ENCODE data around the gene NUP210L.
"Not testable (repeated sequence)": the region's sequence is repeated elsewhere in the genome, so short reads cannot be mapped to it uniquely, and the experiment has no call there.

DNA sequence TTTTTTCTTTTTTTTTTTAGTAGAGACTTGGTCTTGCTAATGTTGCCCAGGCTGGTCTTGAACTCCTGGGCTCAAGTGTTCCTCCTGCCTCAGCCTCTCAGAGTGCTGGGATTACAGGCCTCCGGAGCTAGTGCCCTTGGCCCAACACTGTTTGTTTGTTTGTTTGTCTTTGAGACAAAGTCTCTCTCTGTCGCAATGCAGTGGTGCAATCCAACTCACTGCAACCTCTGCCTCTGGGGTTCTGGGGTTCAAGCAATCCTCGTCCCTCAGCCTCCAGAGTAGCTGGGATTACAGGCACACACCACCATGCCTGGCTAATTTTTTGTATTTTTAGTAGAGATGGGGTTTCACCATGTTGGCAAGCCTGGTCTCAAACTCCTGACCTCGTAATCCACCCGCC is 7.4 kb downstream of the NUP210L start:
- TF ChIP-seq, protein P1, sequence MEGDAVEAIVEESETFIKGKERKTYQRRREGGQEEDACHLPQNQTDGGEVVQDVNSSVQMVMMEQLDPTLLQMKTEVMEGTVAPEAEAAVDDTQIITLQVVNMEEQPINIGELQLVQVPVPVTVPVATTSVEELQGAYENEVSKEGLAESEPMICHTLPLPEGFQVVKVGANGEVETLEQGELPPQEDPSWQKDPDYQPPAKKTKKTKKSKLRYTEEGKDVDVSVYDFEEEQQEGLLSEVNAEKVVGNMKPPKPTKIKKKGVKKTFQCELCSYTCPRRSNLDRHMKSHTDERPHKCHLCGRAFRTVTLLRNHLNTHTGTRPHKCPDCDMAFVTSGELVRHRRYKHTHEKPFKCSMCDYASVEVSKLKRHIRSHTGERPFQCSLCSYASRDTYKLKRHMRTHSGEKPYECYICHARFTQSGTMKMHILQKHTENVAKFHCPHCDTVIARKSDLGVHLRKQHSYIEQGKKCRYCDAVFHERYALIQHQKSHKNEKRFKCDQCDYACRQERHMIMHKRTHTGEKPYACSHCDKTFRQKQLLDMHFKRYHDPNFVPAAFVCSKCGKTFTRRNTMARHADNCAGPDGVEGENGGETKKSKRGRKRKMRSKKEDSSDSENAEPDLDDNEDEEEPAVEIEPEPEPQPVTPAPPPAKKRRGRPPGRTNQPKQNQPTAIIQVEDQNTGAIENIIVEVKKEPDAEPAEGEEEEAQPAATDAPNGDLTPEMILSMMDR (IDR thresholded peaks at IDR 0.05; ENCODE audit: insufficient read depth, low read length) = not testable (repeated sequence)
- TF ChIP-seq, protein P2, sequence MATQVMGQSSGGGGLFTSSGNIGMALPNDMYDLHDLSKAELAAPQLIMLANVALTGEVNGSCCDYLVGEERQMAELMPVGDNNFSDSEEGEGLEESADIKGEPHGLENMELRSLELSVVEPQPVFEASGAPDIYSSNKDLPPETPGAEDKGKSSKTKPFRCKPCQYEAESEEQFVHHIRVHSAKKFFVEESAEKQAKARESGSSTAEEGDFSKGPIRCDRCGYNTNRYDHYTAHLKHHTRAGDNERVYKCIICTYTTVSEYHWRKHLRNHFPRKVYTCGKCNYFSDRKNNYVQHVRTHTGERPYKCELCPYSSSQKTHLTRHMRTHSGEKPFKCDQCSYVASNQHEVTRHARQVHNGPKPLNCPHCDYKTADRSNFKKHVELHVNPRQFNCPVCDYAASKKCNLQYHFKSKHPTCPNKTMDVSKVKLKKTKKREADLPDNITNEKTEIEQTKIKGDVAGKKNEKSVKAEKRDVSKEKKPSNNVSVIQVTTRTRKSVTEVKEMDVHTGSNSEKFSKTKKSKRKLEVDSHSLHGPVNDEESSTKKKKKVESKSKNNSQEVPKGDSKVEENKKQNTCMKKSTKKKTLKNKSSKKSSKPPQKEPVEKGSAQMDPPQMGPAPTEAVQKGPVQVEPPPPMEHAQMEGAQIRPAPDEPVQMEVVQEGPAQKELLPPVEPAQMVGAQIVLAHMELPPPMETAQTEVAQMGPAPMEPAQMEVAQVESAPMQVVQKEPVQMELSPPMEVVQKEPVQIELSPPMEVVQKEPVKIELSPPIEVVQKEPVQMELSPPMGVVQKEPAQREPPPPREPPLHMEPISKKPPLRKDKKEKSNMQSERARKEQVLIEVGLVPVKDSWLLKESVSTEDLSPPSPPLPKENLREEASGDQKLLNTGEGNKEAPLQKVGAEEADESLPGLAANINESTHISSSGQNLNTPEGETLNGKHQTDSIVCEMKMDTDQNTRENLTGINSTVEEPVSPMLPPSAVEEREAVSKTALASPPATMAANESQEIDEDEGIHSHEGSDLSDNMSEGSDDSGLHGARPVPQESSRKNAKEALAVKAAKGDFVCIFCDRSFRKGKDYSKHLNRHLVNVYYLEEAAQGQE (IDR thresholded peaks at IDR 0.05; ENCODE audit: insufficient replicate concordance, low read depth) = not testable (repeated sequence)
